Inferior parietal cortex (tissue), 1 donor: ENCODE results near the gene PLEKHG5.

Experiments used
- DNase-seq: peaks from one replicate; pipeline ENCODE4 v3.0.0-alpha.2; 2016; ENCODE audit errors: extremely low spot score

Gene PLEKHG5

GRCh38 chr1:6510493-6510892 is 19.0 kb upstream of the PLEKHG5 start:
- no peak for DNase-seq

DNA sequence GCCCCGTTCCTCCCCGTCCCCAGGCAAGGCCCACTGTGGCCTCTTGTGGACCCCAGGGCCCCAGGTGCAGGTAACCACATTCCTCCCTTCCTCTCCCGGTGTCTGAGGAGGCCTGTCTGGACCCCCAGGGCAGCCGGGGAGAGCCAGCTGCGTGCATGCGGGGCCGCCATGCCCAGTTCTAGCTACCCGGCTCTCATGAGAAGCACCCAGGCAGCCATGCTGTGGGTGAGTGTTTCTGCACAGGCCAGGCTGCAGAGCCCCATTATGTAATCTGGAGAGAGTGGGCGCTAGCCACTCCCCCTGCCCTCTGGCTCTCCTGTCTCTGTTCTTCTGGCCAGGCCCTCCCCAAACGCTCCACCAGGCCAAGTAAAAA is 18.4 kb upstream of the PLEKHG5 start:
- DNase-seq = no peak

- DNase-seq = no peak
These were observed 17.9 kb upstream of the PLEKHG5 start for GRCh38 chr1:6509220-6509918.

GRCh38 chr1:6508816-6509189 is 17.3 kb upstream of the PLEKHG5 start:
- DNase-seq = no peak

- no peak for DNase-seq
These were observed 16.8 kb upstream of the PLEKHG5 start for GRCh38 chr1:6508154-6508815.

GRCh38 chr1:6507461-6507911 is 16.0 kb upstream of the PLEKHG5 start:
- no peak for DNase-seq

DNA sequence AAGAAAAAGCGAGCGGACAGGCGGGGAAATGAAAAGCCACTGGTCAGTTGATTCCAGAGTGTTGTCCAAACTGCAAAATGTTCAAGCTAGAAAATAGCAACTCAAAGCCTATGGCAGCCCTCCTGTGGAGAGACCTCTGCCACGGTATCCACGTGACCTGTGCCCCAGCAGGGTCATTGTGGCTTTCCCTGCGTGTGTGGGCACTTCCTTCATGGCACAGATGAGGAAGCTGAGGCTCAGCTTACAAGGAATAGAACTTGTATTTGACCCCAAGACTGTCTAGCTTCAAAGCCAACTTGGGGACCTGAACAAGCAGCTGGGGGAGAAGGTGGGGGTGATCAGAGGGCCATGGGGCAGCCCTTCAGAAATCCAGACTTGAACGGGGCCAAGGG is 15.6 kb upstream of the PLEKHG5 start:
- no peak for DNase-seq

DNA sequence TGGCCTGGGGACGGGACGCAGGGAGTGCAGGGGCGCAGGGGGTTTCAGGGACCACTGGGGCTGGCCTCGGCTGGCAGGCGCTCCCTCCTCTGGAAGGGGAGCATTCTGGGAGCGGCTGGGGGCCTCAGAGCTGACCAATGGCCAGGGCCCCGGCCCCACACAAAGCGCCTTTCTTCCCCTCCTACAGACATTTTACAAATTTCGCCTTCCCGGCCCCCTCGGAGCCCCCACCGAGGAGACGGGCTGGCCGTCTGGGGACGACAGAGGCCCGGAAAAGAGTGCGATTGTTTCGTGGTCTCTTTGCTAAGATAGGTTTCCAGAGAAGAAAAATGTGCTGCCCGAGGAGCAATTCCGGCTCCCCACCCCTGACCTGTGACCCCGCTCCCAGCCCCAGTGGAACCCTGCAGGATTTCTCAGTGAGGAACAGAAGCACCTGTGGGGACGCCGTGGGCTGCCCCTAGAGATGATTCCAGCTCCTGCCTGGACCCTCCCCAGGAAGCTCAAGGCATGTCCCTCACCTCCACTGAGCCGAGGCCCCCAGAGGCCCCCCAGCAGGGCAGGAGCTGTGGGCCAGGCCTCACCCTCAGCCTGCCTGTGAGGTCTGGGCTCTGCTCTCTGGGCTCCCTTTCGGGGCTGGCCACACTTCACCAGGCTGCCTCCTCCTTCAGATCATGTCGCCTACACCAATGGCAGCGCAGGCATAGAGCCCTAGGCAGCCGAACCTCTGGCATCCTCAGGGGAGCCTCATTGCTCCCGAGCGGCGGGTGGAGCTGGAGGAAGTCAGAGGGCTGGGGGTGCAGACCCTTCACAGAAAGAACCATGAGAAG is 15.0 kb upstream of the PLEKHG5 start:
- DNase-seq = no peak

- no peak for DNase-seq
These were observed 14.1 kb upstream of the PLEKHG5 start for GRCh38 chr1:6505367-6506209.

- DNase-seq = no peak
These were observed 13.4 kb upstream of the PLEKHG5 start for GRCh38 chr1:6504887-6505286.

GRCh38 chr1:6503884-6504602 is 12.6 kb upstream of the PLEKHG5 start:
- DNase-seq = no peak

- no peak for DNase-seq
These were observed 10.8 kb upstream of the PLEKHG5 start for GRCh38 chr1:6502000-6502891.

- no peak for DNase-seq
These were observed 9.9 kb upstream of the PLEKHG5 start for GRCh38 chr1:6501279-6501813.

- DNase-seq = no peak
These were observed 9.2 kb upstream of the PLEKHG5 start for GRCh38 chr1:6500544-6501278.

DNA sequence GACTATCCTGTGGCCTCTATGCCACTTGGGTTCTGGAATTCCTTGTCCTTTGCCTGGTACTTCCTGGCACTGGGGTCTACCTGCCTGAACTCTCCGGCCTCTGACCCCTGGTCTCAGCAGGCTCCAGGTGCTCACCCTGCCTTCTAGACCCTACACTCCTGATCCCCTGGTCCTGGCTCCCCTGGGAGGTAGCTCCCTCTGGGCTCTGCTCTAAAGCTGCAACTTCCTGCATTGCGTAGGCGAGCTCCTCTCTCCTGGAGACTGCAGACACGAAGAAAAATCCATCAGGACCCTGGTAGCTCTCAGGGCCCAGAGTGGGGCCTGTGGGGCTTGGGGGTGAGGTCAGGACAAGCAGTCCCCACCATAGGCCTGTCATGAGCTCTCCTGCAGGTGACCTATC is 7.8 kb upstream of the PLEKHG5 start:
- no peak for DNase-seq

- no peak for DNase-seq
These were observed 7.2 kb upstream of the PLEKHG5 start for GRCh38 chr1:6498576-6499111.

DNA sequence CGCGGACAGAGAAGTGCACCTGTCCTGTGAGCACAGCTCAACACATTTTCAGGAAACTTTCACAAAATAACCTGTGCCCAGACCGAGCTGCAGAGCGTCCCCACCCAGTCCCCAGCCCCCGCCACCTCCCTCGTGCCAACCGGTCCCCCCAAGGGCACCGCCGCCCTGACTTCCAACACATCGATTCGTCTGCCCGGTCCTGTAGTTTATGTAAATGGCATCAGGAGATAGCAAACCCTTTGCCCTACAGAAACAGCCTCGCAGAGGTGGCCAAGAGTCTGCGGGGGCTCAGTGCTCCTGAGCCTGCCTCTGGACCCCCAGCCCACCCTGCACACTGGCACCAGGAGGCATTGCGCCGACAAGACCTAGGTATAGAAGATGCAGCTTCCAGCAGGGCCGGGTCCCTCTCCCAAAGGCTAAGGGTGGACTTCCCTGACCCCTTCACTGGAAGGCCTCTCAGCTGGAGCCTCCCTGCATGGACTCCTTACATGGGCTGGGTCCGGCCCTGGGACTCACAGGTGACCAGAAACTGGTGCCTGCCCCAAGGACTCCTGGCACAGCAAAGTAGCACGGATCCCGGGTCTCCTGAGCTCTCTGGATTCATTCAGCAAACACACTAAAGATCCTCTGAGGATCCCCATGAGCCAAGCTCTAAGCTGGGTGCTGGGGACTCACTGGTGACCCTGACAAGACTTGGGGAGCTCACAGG is 6.6 kb upstream of the PLEKHG5 start:
- no peak for DNase-seq

GRCh38 chr1:6497215-6497866 is 5.9 kb upstream of the PLEKHG5 start:
- no peak for DNase-seq
